T-helper 9 cell (primary cell): Measurements from ENCODE around the gene FZD8.
"Not testable (repeated sequence)": the region's sequence is repeated elsewhere in the genome, so short reads cannot be mapped to it uniquely, and the experiment has no call there.

Experiments
- DNase-seq: peaks from one replicate; pipeline ENCODE4 v3.0.0-alpha.2; 2020
- total RNA-seq, 2 donors: gene quantifications; one replicate each; lab custom pipeline; 2026; lab: John Stamatoyannopoulos, UW

FZD8 gene
- 2.7 to 5.6 reads per million in 2 donors for total RNA-seq

GRCh38 chr10:35642035-35642792 lies at the start of gene FZD8:
TSS of gene FZD8 (minus strand) at chr10:35642296. CDS start at chr10:35641429, 867 bp downstream.
- peak; percentile 59 for DNase-seq

GRCh38 chr10:35691522-35692236 lies 49.6 kb upstream of the FZD8 start:
- DNase-seq, result no peak

GRCh38 chr10:35690534-35690933 lies 48.4 kb upstream of the FZD8 start:
- DNase-seq, result no peak

GRCh38 chr10:35685858-35686257 lies 43.8 kb upstream of the FZD8 start:
- DNase-seq, result not testable (repeated sequence)

- DNase-seq, result no peak
These were observed 43.3 kb upstream of the FZD8 start for GRCh38 chr10:35685402-35685801.

GRCh38 chr10:35684586-35684985 lies 42.5 kb upstream of the FZD8 start:
- no peak for DNase-seq

GRCh38 chr10:35675846-35676245 lies 33.8 kb upstream of the FZD8 start:
- no peak for DNase-seq

- no peak for DNase-seq
These were observed 32.7 kb upstream of the FZD8 start for GRCh38 chr10:35674843-35675242.

GRCh38 chr10:35668865-35669650 lies 27.0 kb upstream of the FZD8 start:
- no peak for DNase-seq

- DNase-seq, result no peak
These were observed 25.9 kb upstream of the FZD8 start for GRCh38 chr10:35667971-35668370.

GRCh38 chr10:35667270-35667889 lies 25.3 kb upstream of the FZD8 start:
- DNase-seq, result no peak

- no peak for DNase-seq
These were observed 19.1 kb upstream of the FZD8 start for GRCh38 chr10:35661236-35661635.

- DNase-seq, result no peak
These were observed 17.4 kb upstream of the FZD8 start for GRCh38 chr10:35659456-35659855.

- DNase-seq, result no peak
These were observed 15.5 kb upstream of the FZD8 start for GRCh38 chr10:35657621-35658020.

- DNase-seq, result no peak
These were observed 10.7 kb upstream of the FZD8 start for GRCh38 chr10:35652824-35653223.

- no peak for DNase-seq
These were observed 8.8 kb upstream of the FZD8 start for GRCh38 chr10:35650894-35651293.

GRCh38 chr10:35644050-35644950 lies 2.2 kb upstream of the FZD8 start:
- DNase-seq, result no peak

GRCh38 chr10:35643151-35644049 lies 1.3 kb upstream of the FZD8 start:
- DNase-seq, result no peak

GRCh38 chr10:35642793-35643114 lies 658 bp upstream of the FZD8 start:
- DNase-seq, result no peak

- DNase-seq, result no peak
These were observed 441 bp downstream of the FZD8 start for GRCh38 chr10:35641676-35642034.
